Uterus (tissue), 2 donors: Measurements from ENCODE around the gene SMIM44.

Experiments
- POLR2A ChIP-seq, 2 donors: fragments of 450-650 bp; IDR thresholded peaks; one replicate each; pipeline ENCODE4 v1.6.1; 2016; ENCODE audit warnings: antibody characterized with exemption in 2 of 2, mild to moderate bottlenecking in 1 of 2, moderate library complexity in 1 of 2
- TF ChIP-seq, protein P1 (sequence below), 4 experiments: fragments of 200-600 bp in 2 of 4; fragments of 450-650 bp in 2 of 4; sonication (generic) in 2 of 4; IDR thresholded peaks; one replicate each; pipeline ENCODE4 v1.5.1; 2016 to 2019; ENCODE audit warnings: antibody characterized with exemption in 4 of 4, mild to moderate bottlenecking in 2 of 4, moderate library complexity in 1 of 4

DNA sequence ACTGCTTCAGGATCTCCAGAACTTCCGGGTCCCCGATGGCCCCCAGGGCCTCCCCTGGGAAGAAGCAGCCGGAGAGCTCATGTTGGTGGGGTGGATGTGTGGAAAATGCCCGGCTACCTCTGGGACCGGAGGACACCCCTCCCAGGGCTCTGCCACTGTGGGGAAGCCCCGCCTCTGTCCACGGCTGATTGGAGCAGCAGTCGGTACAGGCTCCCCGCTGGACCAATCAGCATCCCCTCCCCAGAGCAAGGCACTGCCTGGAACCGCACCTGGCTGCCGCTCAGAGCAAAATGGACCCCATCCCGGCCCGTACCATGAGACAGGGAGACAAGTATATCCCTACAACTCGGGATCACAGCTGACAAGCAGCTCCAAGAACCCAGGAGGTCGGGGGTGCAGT lies 10.8 kb upstream of the SMIM44 start:
- TF ChIP-seq, protein P1, sequence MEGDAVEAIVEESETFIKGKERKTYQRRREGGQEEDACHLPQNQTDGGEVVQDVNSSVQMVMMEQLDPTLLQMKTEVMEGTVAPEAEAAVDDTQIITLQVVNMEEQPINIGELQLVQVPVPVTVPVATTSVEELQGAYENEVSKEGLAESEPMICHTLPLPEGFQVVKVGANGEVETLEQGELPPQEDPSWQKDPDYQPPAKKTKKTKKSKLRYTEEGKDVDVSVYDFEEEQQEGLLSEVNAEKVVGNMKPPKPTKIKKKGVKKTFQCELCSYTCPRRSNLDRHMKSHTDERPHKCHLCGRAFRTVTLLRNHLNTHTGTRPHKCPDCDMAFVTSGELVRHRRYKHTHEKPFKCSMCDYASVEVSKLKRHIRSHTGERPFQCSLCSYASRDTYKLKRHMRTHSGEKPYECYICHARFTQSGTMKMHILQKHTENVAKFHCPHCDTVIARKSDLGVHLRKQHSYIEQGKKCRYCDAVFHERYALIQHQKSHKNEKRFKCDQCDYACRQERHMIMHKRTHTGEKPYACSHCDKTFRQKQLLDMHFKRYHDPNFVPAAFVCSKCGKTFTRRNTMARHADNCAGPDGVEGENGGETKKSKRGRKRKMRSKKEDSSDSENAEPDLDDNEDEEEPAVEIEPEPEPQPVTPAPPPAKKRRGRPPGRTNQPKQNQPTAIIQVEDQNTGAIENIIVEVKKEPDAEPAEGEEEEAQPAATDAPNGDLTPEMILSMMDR (IDR thresholded peaks at IDR 0.05): no peak
- TF ChIP-seq POLR2A (IDR thresholded peaks at IDR 0.05): no peak
